HS-5 (cell line): Measurements from ENCODE around the gene CDA.

Experiments used
- DNase-seq: peaks from one replicate; pipeline ENCODE4 v3.0.0-alpha.2; 2012; ENCODE audit warnings: low read depth

The CDA gene

GRCh38 chr1:20648946-20649345 lies 60.0 kb downstream of the CDA start:
- DNase-seq: no peak

GRCh38 chr1:20652300-20652699 lies 63.4 kb downstream of the CDA start:
- DNase-seq: no peak

GRCh38 chr1:20654104-20654690 lies 65.3 kb downstream of the CDA start:
- DNase-seq: no peak

GRCh38 chr1:20657024-20657423 lies 68.1 kb downstream of the CDA start:
- no peak for DNase-seq

- DNase-seq: no peak
These were observed 69.4 kb downstream of the CDA start for GRCh38 chr1:20658166-20658915.

GRCh38 chr1:20660363-20660762 lies 71.5 kb downstream of the CDA start:
- no peak for DNase-seq

GRCh38 chr1:20660847-20661206 lies 71.9 kb downstream of the CDA start:
- DNase-seq: no peak

GRCh38 chr1:20661207-20662109 lies 72.6 kb downstream of the CDA start, which contains the start of gene DDOST:
DDOST (minus strand) TSS chr1:20661369; CDS start chr1:20661350, 19 bp downstream.
- DNase-seq: peak; percentile 96

GRCh38 chr1:20662110-20662475 lies 73.2 kb downstream of the CDA start:
- no peak for DNase-seq

- DNase-seq: no peak
These were observed 74.5 kb downstream of the CDA start for GRCh38 chr1:20663365-20663764.

- no peak for DNase-seq
These were observed 75.2 kb downstream of the CDA start for GRCh38 chr1:20663969-20664715.

- no peak for DNase-seq
These were observed 76.8 kb downstream of the CDA start for GRCh38 chr1:20665726-20666125.

GRCh38 chr1:20666146-20666545 lies 77.2 kb downstream of the CDA start:
- no peak for DNase-seq

GRCh38 chr1:20666804-20667203 lies 77.9 kb downstream of the CDA start:
- DNase-seq: peak; percentile 6
